Astrocyte (in vitro differentiated cells and primary cell): ENCODE data around the gene NAA20. TPM values are rescaled to one million over a fixed set of nuclear protein-coding genes. Genes with fewer than 3 reads are reported as not detected.

ENCODE experiments used
- DNase-seq: peaks from one replicate; pipeline ENCODE4 v3.0.0-alpha.2; 2010; ENCODE audit warnings: low read depth
- FAIRE-seq: peaks from 2 replicates; lab custom pipeline; 2011; peaks lifted over from hg19 to GRCh38; lab: Jason Lieb, UNC
- H2AFZ ChIP-seq: 2 replicates; pipeline ENCODE4 v1.6.0; 2012; ENCODE audit warnings: low read depth, low read length, inconsistent platforms
- H3K27ac ChIP-seq: 2 replicates; pipeline ENCODE4 v1.5.1; 2011; ENCODE audit warnings: low read depth, low read length, inconsistent platforms
- H3K27me3 ChIP-seq: 2 replicates; pipeline ENCODE4 v1.6.0; 2011; ENCODE audit warnings: low read length, inconsistent platforms; ENCODE audit not compliant: insufficient read depth
- H3K36me3 ChIP-seq: 2 replicates; pipeline ENCODE4 v1.5.1; 2011; ENCODE audit warnings: low read length, inconsistent platforms; ENCODE audit not compliant: insufficient read depth
- H3K4me1 ChIP-seq: 2 replicates; pipeline ENCODE4 v1.5.1; 2011; ENCODE audit warnings: low read length, inconsistent platforms; ENCODE audit not compliant: insufficient read depth
- H3K4me2 ChIP-seq: 2 replicates; pipeline ENCODE4 v1.6.0; 2012; ENCODE audit warnings: low read length, inconsistent platforms
- H3K4me3 ChIP-seq: 2 replicates; pipeline ENCODE4 v1.5.1; 2011; ENCODE audit warnings: low read depth, mild to moderate bottlenecking, low read length, inconsistent platforms; ENCODE audit not compliant: insufficient read depth
- H3K79me2 ChIP-seq: 2 replicates; pipeline ENCODE4 v1.6.0; 2012; ENCODE audit warnings: mild to moderate bottlenecking, low read length, inconsistent platforms; ENCODE audit not compliant: insufficient read depth
- H3K9ac ChIP-seq: 2 replicates; pipeline ENCODE4 v1.6.0; 2012; ENCODE audit warnings: mild to moderate bottlenecking, low read length, inconsistent platforms
- H3K9me3 ChIP-seq: 2 replicates; pipeline ENCODE4 v1.5.1; 2012; ENCODE audit warnings: low read depth, mild to moderate bottlenecking, low read length, inconsistent platforms; ENCODE audit not compliant: insufficient read depth
- H4K20me1 ChIP-seq: 2 replicates; pipeline ENCODE4 v1.6.0; 2012; ENCODE audit warnings: low read length, inconsistent platforms; ENCODE audit not compliant: insufficient read depth
- H3K27ac Mint-ChIP-seq: one replicate; pipeline ENCODE4 v1.8.0; 2021; ENCODE audit warnings: mild to moderate bottlenecking, mixed read lengths; ENCODE audit not compliant: unreplicated experiment
- H3K27me3 Mint-ChIP-seq: one replicate; pipeline ENCODE4 v1.8.0; 2021; ENCODE audit warnings: low read depth, mixed read lengths; ENCODE audit not compliant: unreplicated experiment
- H3K36me3 Mint-ChIP-seq: one replicate; pipeline ENCODE4 v1.8.0; 2021; ENCODE audit warnings: low read depth, mixed read lengths; ENCODE audit not compliant: unreplicated experiment
- H3K4me1 Mint-ChIP-seq: one replicate; pipeline ENCODE4 v1.8.0; 2021; ENCODE audit warnings: low read depth, mixed read lengths; ENCODE audit not compliant: unreplicated experiment
- H3K4me3 Mint-ChIP-seq: one replicate; pipeline ENCODE4 v1.8.0; 2021; ENCODE audit warnings: mild to moderate bottlenecking, moderate library complexity, mixed read lengths; ENCODE audit not compliant: unreplicated experiment
- H3K9me3 Mint-ChIP-seq: one replicate; pipeline ENCODE4 v1.8.0; 2021; ENCODE audit warnings: mild to moderate bottlenecking, mixed read lengths; ENCODE audit not compliant: unreplicated experiment
- CTCF ChIP-seq: IDR thresholded peaks from 2 replicates; pipeline ENCODE4 v1.5.1; 2011; ENCODE audit warnings: low read depth, mild to moderate bottlenecking, inconsistent platforms, low read length, moderate library complexity; ENCODE audit not compliant: insufficient read depth
- EZH2 ChIP-seq: IDR thresholded peaks from 2 replicates; pipeline ENCODE4 v1.6.1; 2012; ENCODE audit warnings: mild to moderate bottlenecking, low read length, inconsistent platforms; ENCODE audit not compliant: insufficient read depth
- total RNA-seq: library from RNA; stranded (reverse); gene quantifications from 2 replicates; pipeline ENCODE4 v1.2.1, GENCODE V29; 2021

NAA20 gene
- total RNA-seq, 1 donor from 2014 or later, result 73.0 TPM

GRCh38 chr20:20024942-20025341 is 7.8 kb downstream of the NAA20 start:
- H3K27ac ChIP-seq, result peak overlapping the region; percentile 13
- H3K36me3 Mint-ChIP-seq, result peaks cover 10% of the 10 kb centered on the region

GRCh38 chr20:20027284-20027683 is 10.1 kb downstream of the NAA20 start:
- no peak overlapping the region for H3K4me2 ChIP-seq
- H3K27ac Mint-ChIP-seq, result no peak overlapping the region
- FAIRE-seq, result no peak
- no peaks in the 10 kb centered on the region for H3K27me3 ChIP-seq
- peaks cover 20% of the 10 kb centered on the region for H3K4me1 Mint-ChIP-seq
- no peaks in the 10 kb centered on the region for H3K9me3 ChIP-seq
- no peak overlapping the region for H3K9ac ChIP-seq
- no peak overlapping the region for H3K27ac ChIP-seq
- H4K20me1 ChIP-seq, result peaks cover 41% of the 10 kb centered on the region
- H3K36me3 ChIP-seq, result peaks cover 22% of the 10 kb centered on the region
- no peak overlapping the region for H3K4me3 ChIP-seq
- peaks cover 8% of the 10 kb centered on the region for H3K36me3 Mint-ChIP-seq
- peaks cover 6% of the 10 kb centered on the region for H3K4me1 ChIP-seq
- H3K9me3 Mint-ChIP-seq, result no peaks in the 10 kb centered on the region
- H3K27me3 Mint-ChIP-seq, result no peaks in the 10 kb centered on the region
- TF ChIP-seq CTCF (no peak), EZH2 (no peak)
- no peak overlapping the region for H3K4me3 Mint-ChIP-seq
- H2AFZ ChIP-seq, result no peak overlapping the region
- peaks cover 74% of the 10 kb centered on the region for H3K79me2 ChIP-seq
- no peak for DNase-seq

More at GRCh38 chr20:20024942-20025341, 7.8 kb downstream of the NAA20 start:
- H4K20me1 ChIP-seq, result peaks cover 59% of the 10 kb centered on the region
- no peaks in the 10 kb centered on the region for H3K9me3 Mint-ChIP-seq
- no peaks in the 10 kb centered on the region for H3K27me3 Mint-ChIP-seq
- no peaks in the 10 kb centered on the region for H3K9me3 ChIP-seq
- H3K79me2 ChIP-seq, result peaks cover 92% of the 10 kb centered on the region
- H3K4me2 ChIP-seq, result peak overlapping the region; percentile 35
- H3K4me3 Mint-ChIP-seq, result no peak overlapping the region
- no peak overlapping the region for H3K4me3 ChIP-seq
- H3K36me3 ChIP-seq, result peaks cover 16% of the 10 kb centered on the region
- H3K27me3 ChIP-seq, result no peaks in the 10 kb centered on the region
- H3K27ac Mint-ChIP-seq, result peak overlapping the region; percentile 91
- TF ChIP-seq CTCF (no peak), EZH2 (no peak)
- DNase-seq, result peak; percentile 63
- H3K4me1 ChIP-seq, result peaks cover 6% of the 10 kb centered on the region
- H3K9ac ChIP-seq, result peak overlapping the region; percentile 8
- FAIRE-seq, result peak; percentile 52
- no peak overlapping the region for H2AFZ ChIP-seq
- H3K4me1 Mint-ChIP-seq, result peaks cover 32% of the 10 kb centered on the region

GRCh38 chr20:20031790-20032189 is 14.6 kb downstream of the NAA20 start:
- H3K4me1 ChIP-seq, result no peaks in the 10 kb centered on the region
- H3K4me3 Mint-ChIP-seq, result no peak overlapping the region
- DNase-seq (no peak), FAIRE-seq (no peak)
- H3K27me3 Mint-ChIP-seq, result no peaks in the 10 kb centered on the region
- TF ChIP-seq EZH2, result no peak
- no peak for TF ChIP-seq CTCF
- no peaks in the 10 kb centered on the region for H3K9me3 Mint-ChIP-seq
- no peak overlapping the region for H3K4me3 ChIP-seq
- H3K79me2 ChIP-seq, result peaks cover 30% of the 10 kb centered on the region
- no peak overlapping the region for H3K27ac Mint-ChIP-seq
- H2AFZ ChIP-seq, result no peak overlapping the region
- peaks cover 59% of the 10 kb centered on the region for H3K36me3 ChIP-seq
- H3K9ac ChIP-seq, result no peak overlapping the region
- peaks cover 6% of the 10 kb centered on the region for H3K36me3 Mint-ChIP-seq
- H3K4me1 Mint-ChIP-seq, result peaks cover 6% of the 10 kb centered on the region
- no peaks in the 10 kb centered on the region for H3K9me3 ChIP-seq
- H4K20me1 ChIP-seq, result peaks cover 15% of the 10 kb centered on the region
- H3K27me3 ChIP-seq, result no peaks in the 10 kb centered on the region
- H3K4me2 ChIP-seq, result no peak overlapping the region
- no peak overlapping the region for H3K27ac ChIP-seq
